RWPE1 (cell line): ENCODE results near the gene SLC16A3.
A peak's percentile ranks its signal among the peaks of the same experiment; 100 is the strongest.
"Not testable (repeated sequence)": the region's sequence is repeated elsewhere in the genome, so short reads cannot be mapped to it uniquely, and the experiment has no call there.

Experiments used
- CTCF ChIA-PET: fragments of 350-600 bp; sonication (Branson Sonifier 250); formaldehyde crosslinking; extraction: SDS; loops from one replicate; lab custom pipeline; 2021; lab: Yijun Ruan, JAX
- POLR2A ChIA-PET: fragments of 400-600 bp; formaldehyde crosslinking; extraction: SDS; loops from one replicate; lab custom pipeline; 2020; ENCODE audit warnings: antibody characterized with exemption; ENCODE audit not compliant: low non-redundant PET; lab: Yijun Ruan, JAX
- DNase-seq: peaks from one replicate; pipeline ENCODE4 v3.0.0; 2012; ENCODE audit warnings: low spot score
- H3K27ac ChIP-seq: fragments of 450-650 bp; 2 replicates; pipeline ENCODE4 v1.5.1; 2017
- TF ChIP-seq, protein P1 (sequence below): fragments of 450-650 bp; conservative IDR thresholded peaks from 2 replicates; pipeline ENCODE4 v1.5.1; 2017; ENCODE audit warnings: low read depth, mild to moderate bottlenecking

SLC16A3 gene

DNA sequence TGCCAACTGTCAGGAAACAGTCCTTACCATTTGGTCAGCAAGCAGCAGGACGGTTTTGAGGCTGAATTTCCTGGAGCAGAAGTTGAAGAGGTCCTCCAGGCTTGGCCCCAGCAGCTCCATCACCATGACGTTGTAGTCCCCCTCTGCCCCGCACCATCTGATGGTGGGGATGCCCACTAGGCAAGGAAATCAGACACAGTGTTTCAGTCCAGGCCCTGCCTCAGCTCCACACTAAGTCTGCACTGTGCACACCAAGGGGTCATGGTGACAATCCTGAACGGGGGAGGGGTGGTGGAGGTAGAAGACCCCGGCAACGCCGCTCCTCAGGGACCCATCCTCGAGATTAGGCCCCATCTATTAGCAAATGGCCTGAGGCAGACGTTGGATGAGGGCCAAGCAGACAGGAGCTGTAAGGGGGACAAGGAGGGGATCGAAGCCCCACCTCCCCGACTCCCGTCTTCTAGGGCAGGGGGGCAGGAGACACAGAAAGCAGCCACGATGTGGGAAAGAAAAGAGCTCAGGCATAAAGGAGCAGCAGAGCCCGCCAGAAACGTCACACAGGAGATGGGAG, 26.6 kb downstream of the SLC16A3 start:
- peak overlapping the region; percentile 61 for H3K27ac ChIP-seq
- TF ChIP-seq, protein P1, sequence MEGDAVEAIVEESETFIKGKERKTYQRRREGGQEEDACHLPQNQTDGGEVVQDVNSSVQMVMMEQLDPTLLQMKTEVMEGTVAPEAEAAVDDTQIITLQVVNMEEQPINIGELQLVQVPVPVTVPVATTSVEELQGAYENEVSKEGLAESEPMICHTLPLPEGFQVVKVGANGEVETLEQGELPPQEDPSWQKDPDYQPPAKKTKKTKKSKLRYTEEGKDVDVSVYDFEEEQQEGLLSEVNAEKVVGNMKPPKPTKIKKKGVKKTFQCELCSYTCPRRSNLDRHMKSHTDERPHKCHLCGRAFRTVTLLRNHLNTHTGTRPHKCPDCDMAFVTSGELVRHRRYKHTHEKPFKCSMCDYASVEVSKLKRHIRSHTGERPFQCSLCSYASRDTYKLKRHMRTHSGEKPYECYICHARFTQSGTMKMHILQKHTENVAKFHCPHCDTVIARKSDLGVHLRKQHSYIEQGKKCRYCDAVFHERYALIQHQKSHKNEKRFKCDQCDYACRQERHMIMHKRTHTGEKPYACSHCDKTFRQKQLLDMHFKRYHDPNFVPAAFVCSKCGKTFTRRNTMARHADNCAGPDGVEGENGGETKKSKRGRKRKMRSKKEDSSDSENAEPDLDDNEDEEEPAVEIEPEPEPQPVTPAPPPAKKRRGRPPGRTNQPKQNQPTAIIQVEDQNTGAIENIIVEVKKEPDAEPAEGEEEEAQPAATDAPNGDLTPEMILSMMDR = no peak
- DNase-seq = no peak
- ChIA-PET POLR2A (no interaction called here), CTCF (interaction anchor here (0.6 to 0.8 kb wide), 2 partner anchors 9 to 46 kb away, joined by 3 read pairs; no protein-coding TSS in a partner anchor)

DNA sequence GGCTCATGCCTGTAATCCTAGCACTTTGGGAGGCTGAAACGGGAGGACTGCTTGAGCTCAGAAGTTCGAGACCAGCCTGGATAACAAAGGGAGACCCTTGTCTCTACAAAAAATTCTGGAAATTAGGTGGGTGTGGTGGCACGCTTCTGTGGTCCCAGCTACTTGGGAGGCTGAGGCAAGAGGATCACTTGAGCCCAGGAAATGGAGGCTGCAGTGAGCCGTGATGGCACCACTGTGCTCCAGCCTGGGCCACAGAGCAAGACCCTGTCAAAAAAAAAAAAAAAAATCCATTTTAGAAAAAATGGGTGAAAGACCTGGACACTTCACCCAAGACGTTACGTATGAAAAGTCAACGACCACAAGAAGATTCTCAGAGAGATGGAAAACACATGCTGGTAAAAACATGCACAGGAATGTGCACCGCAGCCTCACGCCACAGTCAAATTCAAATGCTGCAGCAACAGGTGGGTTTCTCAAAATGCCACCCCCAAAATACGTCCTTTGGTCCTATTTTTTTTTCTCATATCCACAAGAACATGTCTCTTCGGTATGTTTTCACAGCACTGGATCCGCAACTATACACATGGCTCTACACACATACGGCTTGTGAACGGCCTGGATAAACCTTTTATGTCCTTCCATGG, 27.5 kb downstream of the SLC16A3 start:
- CTCF ChIA-PET = interaction anchor here (0.8 kb wide), 1 partner anchor 10 kb away, joined by 3 read pairs; no protein-coding TSS in a partner anchor
- no peak for DNase-seq
- TF ChIP-seq, protein P1 = no peak
- POLR2A ChIA-PET = no interaction called here
- H3K27ac ChIP-seq = peak overlapping the region; percentile 61

DNA sequence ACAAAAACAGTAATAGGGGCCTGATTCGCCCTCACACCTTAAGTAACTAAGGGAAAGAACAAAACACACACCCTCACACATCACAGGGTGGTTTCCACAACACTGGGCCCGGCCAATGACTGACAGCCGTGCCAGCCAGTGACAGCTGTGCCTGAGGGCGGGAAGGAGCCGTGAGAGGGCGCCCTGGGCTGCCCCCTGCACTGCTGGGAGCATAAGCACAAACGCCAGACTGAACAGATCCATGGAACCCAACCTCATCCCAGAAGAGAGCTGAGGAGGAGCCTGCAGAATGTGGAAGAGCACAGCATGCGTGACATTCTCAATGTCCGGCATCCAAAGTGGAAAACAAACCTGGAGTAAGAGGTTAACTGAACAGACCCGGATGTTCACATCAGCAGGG, 28.6 kb downstream of the SLC16A3 start:
- DNase-seq = no peak
- POLR2A ChIA-PET = no interaction called here
- peak overlapping the region; percentile 64 for H3K27ac ChIP-seq

DNA sequence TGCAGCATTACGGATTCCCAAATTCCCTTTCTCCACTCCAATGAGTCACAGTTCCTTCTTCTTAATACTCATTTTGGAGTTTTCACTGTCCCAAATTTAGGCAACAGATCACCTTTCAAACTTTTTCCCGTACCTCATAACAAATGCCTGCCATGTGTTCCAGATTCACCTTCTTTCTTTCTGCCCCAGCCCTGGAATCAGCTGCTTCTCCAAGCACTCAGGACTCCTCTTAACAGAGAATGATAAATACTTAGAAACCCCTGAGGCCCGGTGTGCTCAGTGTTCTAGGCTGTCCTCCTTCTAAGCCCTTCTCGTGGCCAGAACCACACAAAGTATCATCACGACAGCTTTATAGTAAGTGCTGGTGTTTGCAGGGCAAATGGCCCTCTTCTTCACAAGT, 29.7 kb downstream of the SLC16A3 start:
- DNase-seq = no peak
- ChIA-PET POLR2A (no interaction called here), CTCF (no interaction called here)
- no peak overlapping the region for H3K27ac ChIP-seq
- TF ChIP-seq, protein P1 = no peak

More for the DNA sequence above, 28.6 kb downstream of the SLC16A3 start:
- CTCF ChIA-PET = no interaction called here
- TF ChIP-seq, protein P1 = no peak

DNA sequence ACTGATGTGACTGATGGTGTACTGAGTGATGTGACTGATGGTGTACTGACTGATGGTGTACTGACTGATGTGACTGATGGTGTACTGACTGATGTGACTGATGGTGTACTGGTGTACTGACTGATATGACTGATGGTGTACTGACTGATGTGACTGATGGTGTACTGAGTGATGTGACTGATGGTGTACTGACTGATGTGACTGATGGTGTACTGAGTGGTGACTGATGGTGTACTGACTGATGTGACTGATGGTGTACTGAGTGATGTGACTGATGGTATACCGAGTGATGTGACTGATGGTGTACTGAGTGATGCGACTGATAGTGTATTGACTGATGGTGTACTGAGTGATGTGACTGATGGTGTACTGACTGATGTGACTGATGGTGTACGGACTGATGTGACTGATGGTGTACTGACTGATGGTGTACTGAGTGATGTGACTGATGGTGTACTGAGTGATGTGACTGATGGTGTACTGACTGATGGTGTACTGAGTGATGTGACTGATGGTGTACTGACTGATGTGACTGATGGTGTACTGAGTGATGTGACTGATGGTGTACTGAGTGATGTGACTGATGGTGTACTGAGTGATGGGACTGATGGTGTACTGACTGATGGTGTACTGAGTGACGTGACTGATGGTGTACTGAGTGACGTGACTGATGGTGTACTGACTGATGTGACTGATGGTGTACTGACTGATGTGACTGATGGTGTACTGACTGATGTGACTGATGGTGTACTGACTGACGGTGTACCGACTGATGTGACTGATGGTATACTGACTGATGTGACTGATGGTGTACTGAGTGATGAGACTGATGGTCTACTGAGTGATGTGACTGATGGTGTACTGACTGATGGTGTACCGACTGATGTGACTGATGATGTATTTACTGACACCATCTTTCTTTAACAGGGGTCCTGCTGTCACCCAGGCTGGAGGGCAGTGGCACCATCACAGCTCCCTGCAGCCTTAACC, 31.4 kb downstream of the SLC16A3 start:
- CTCF ChIA-PET, POLR2A ChIA-PET, DNase-seq: not testable (repeated sequence)
- peak overlapping the region; percentile 48 for H3K27ac ChIP-seq

DNA sequence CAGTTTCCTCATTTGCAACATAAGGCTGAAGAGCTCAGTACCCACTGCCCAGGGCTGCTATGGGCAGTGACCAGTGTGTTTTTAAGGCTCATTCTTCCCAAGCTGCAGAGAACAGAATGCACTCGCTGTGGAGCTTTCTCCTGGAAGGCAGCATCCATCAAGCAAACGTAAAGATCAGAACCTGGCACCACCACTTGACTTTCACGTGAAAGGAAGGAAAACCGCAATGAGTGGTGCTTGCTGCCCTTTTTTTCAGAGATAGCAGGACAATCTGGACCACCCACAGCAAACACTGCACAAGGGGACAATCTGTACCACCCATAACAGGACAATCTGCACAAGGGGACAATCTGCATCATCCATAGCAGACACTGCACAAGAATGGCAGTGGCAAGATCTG, 33.5 kb downstream of the SLC16A3 start:
- DNase-seq = no peak
- POLR2A ChIA-PET = no interaction called here
- CTCF ChIA-PET = no interaction called here
- TF ChIP-seq, protein P1 = no peak
- peak overlapping the region; percentile 48 for H3K27ac ChIP-seq
